NAMALWA (cell line): ENCODE data around the gene PRSS1.
A peak's percentile ranks its signal among the peaks of the same experiment; 100 is the strongest.
"Not testable (repeated sequence)": the region's sequence is repeated elsewhere in the genome, so short reads cannot be mapped to it uniquely, and the experiment has no call there.

Experiments
- DNase-seq: peaks from one replicate; pipeline ENCODE4 v3.0.0-alpha.2; 2015; ENCODE audit warnings: low spot score

Gene PRSS1

GRCh38 chr7:142748410-142748809 lies 862 bp upstream of the PRSS1 start:
- DNase-seq, result not testable (repeated sequence)

GRCh38 chr7:142750321-142750938 lies 1.2 kb downstream of the PRSS1 start:
- DNase-seq, result no peak

- DNase-seq, result not testable (repeated sequence)
These were observed 2.4 kb downstream of the PRSS1 start for GRCh38 chr7:142751526-142752175.

- DNase-seq, result no peak
These were observed 3.3 kb downstream of the PRSS1 start for GRCh38 chr7:142752376-142753225.

- DNase-seq, result no peak
These were observed 4.1 kb downstream of the PRSS1 start for GRCh38 chr7:142753366-142753765.

GRCh38 chr7:142753925-142754491 lies 4.7 kb downstream of the PRSS1 start:
- not testable (repeated sequence) for DNase-seq

- DNase-seq, result no peak
These were observed 5.7 kb downstream of the PRSS1 start for GRCh38 chr7:142754681-142755575.

GRCh38 chr7:142758312-142758711 lies 9.0 kb downstream of the PRSS1 start:
- not testable (repeated sequence) for DNase-seq

- peak; percentile 13 for DNase-seq
These were observed 10.2 kb downstream of the PRSS1 start for GRCh38 chr7:142759433-142759832.

- DNase-seq, result no peak
These were observed 10.9 kb downstream of the PRSS1 start for GRCh38 chr7:142760071-142760642.

- not testable (repeated sequence) for DNase-seq
These were observed 12.3 kb downstream of the PRSS1 start for GRCh38 chr7:142761606-142762005.

GRCh38 chr7:142762104-142762503 lies 12.8 kb downstream of the PRSS1 start:
- no peak for DNase-seq

GRCh38 chr7:142767451-142767850 lies 18.2 kb downstream of the PRSS1 start:
- no peak for DNase-seq

GRCh38 chr7:142767861-142768260 lies 18.6 kb downstream of the PRSS1 start:
- no peak for DNase-seq

GRCh38 chr7:142768885-142769284 lies 19.6 kb downstream of the PRSS1 start:
- not testable (repeated sequence) for DNase-seq

GRCh38 chr7:142770661-142771352 lies 21.5 kb downstream of the PRSS1 start, which contains the start of gene PRSS2:
PRSS2 (plus strand) TSS chr7:142770970; CDS start chr7:142770983, 13 bp downstream.
- DNase-seq, result no peak

GRCh38 chr7:142771353-142771723 lies 22.1 kb downstream of the PRSS1 start:
- peak; percentile 29 for DNase-seq

GRCh38 chr7:142772051-142772450 lies 22.8 kb downstream of the PRSS1 start:
- DNase-seq, result no peak

GRCh38 chr7:142772673-142773072 lies 23.4 kb downstream of the PRSS1 start:
- no peak for DNase-seq

- no peak for DNase-seq
These were observed 24.0 kb downstream of the PRSS1 start for GRCh38 chr7:142773230-142773629.
